PC-3 (cell line): ENCODE data around the gene PTPN5. TPM values are rescaled to one million over a fixed set of nuclear protein-coding genes. Genes with fewer than 3 reads are reported as not detected.

ENCODE experiments used
- ATAC-seq: fragments of 200-7000 bp; cut with Tn5 transposase; 2 replicates; pipeline ENCODE4 v1.9.1; 2020; ENCODE audit warnings: mild to moderate bottlenecking, moderate library complexity
- BruUV-seq: library from RNA; stranded (reverse); fragments of 400-500 nt; replicated peaks from 2 replicates; lab custom pipeline; 2021; lab: Mats Ljungman, UMichigan
- CTCF ChIA-PET: fragments of 300-600 bp; sonication (Branson Sonifier 250); formaldehyde crosslinking; loops from one replicate; lab custom pipeline; 2022; ENCODE audit warnings: antibody characterized with exemption; lab: Charles Lee
- POLR2A ChIA-PET: fragments of 300-600 bp; sonication (Branson Sonifier 250); formaldehyde crosslinking; loops from one replicate; lab custom pipeline; 2022; ENCODE audit warnings: antibody characterized with exemption; ENCODE audit not compliant: unreplicated experiment; lab: Charles Lee
- DNase-seq: peaks from one replicate; pipeline ENCODE4 v3.0.0-alpha.2; 2015
- H2AFZ ChIP-seq: fragments of 300-600 bp; sonication (generic); 2 replicates; pipeline ENCODE4 v1.6.0; 2016; ENCODE audit warnings: antibody characterized with exemption, low read length
- H3F3A ChIP-seq: fragments of 300-600 bp; sonication (generic); one replicate; pipeline ENCODE4 v1.6.0; 2017; ENCODE audit warnings: antibody characterized with exemption, low read length, control low read depth, mild to moderate bottlenecking; ENCODE audit not compliant: unreplicated experiment
- H3K27ac ChIP-seq: fragments of 300-600 bp; sonication (generic); 2 replicates; pipeline ENCODE4 v1.5.1; 2016; ENCODE audit warnings: mild to moderate bottlenecking, low read length
- H3K27me3 ChIP-seq: fragments of 300-600 bp; sonication (generic); 2 replicates; pipeline ENCODE4 v1.6.1; 2016; ENCODE audit warnings: low read length, mixed read lengths
- H3K36me3 ChIP-seq: fragments of 300-600 bp; sonication (generic); 2 replicates; pipeline ENCODE4 v1.6.1; 2016; ENCODE audit warnings: low read depth, mixed run types, low read length, mixed read lengths
- H3K4me1 ChIP-seq: fragments of 300-600 bp; sonication (generic); 2 replicates; pipeline ENCODE4 v1.5.1; 2016; ENCODE audit warnings: low read length; ENCODE audit not compliant: insufficient read depth
- H3K4me2 ChIP-seq: fragments of 300-600 bp; sonication (generic); 2 replicates; pipeline ENCODE4 v1.6.0; 2016; ENCODE audit warnings: low read length
- H3K4me3 ChIP-seq: fragments of 300-600 bp; sonication (generic); 2 replicates; pipeline ENCODE4 v1.5.1; 2016; ENCODE audit warnings: mild to moderate bottlenecking, low read length, mixed read lengths
- H3K79me2 ChIP-seq: fragments of 300-600 bp; sonication (generic); 2 replicates; pipeline ENCODE4 v1.6.1; 2017; ENCODE audit warnings: low read length, mixed read lengths
- H3K9ac ChIP-seq: fragments of 300-600 bp; sonication (generic); 2 replicates; pipeline ENCODE4 v1.6.0; 2016; ENCODE audit warnings: mild to moderate bottlenecking, low read length
- H3K9me2 ChIP-seq: fragments of 300-600 bp; sonication (generic); replicated peaks from 2 replicates; pipeline ENCODE4 v1.6.1; 2016; ENCODE audit warnings: mixed run types, low read length, mixed read lengths
- H3K9me3 ChIP-seq: fragments of 300-600 bp; sonication (generic); 2 replicates; pipeline ENCODE4 v1.6.1; 2016; ENCODE audit warnings: low read length, mixed read lengths
- H4K20me1 ChIP-seq: fragments of 300-600 bp; sonication (generic); 2 replicates; pipeline ENCODE4 v1.6.1; 2016; ENCODE audit warnings: low read length, mixed read lengths
- CTCF ChIP-seq: fragments of 300-600 bp; sonication (generic); conservative IDR thresholded peaks from 2 replicates; pipeline ENCODE4 v1.5.1; 2017; ENCODE audit warnings: antibody characterized with exemption, low read depth, mild to moderate bottlenecking, low read length
- EZH2 ChIP-seq: fragments of 300-600 bp; sonication (generic); IDR thresholded peaks from one replicate; pipeline ENCODE4 v1.6.1; 2017; ENCODE audit warnings: antibody characterized with exemption, mild to moderate bottlenecking, low read length; ENCODE audit not compliant: unreplicated experiment
- EZH2phosphoT487 ChIP-seq: fragments of 300-600 bp; sonication (generic); IDR thresholded peaks from 2 replicates; pipeline ENCODE4 v1.6.1; 2018; ENCODE audit warnings: mild to moderate bottlenecking, antibody characterized with exemption, low read length, borderline replicate concordance
- intact Hi-C: fragments of 100-400 bp; cut with micrococcal nuclease; formaldehyde crosslinking; loops from 2 replicates; pipeline ENCODE4 v1.9.0; 2023
- total RNA-seq: library from RNA; depleted of rRNA; stranded (reverse); fragments of >200 nt; gene quantifications from 2 replicates; pipeline ENCODE4 v1.2.3, GENCODE V29; 2014

The PTPN5 gene
- total RNA-seq, 1 experiment from 2014 or later: 0.95 TPM

- DNase-seq (no peak), ATAC-seq (no peak)
- Histone ChIP-seq H3K79me2 (no peaks in the 10 kb centered on the region), H3K9me3 (no peaks in the 10 kb centered on the region), H3K36me3 (no peaks in the 10 kb centered on the region), H2AFZ (no peak overlapping the region), H3K4me3 (no peak overlapping the region), H3K9ac (no peak overlapping the region), H3K4me2 (no peak overlapping the region), H3F3A (peaks cover 3% of the 10 kb centered on the region), H4K20me1 (no peaks in the 10 kb centered on the region), H3K27me3 (no peaks in the 10 kb centered on the region), H3K9me2 (no peaks in the 10 kb centered on the region), H3K4me1 (peaks cover 16% of the 10 kb centered on the region), H3K27ac (no peak overlapping the region)
- TF ChIP-seq EZH2phosphoT487: no peak
- no peak for TF ChIP-seq EZH2
- TF ChIP-seq CTCF: no peak
- no TSS peak for BruUV-seq
- ChIA-PET CTCF (no interaction called here), POLR2A (interaction anchor here (0.6 kb wide), 1 partner anchor 263 kb away, joined by 11 read pairs; no protein-coding TSS in a partner anchor)
- intact Hi-C loops: no loop called here
These were observed 25.6 kb downstream of the PTPN5 start for GRCh38 chr11:18766015-18766414.

GRCh38 chr11:18765554-18765953, 26.0 kb downstream of the PTPN5 start:
- TF ChIP-seq EZH2 (no peak), EZH2phosphoT487 (no peak), CTCF (no peak)
- ChIA-PET POLR2A (no interaction called here), CTCF (no interaction called here)
- ATAC-seq (no peak), DNase-seq (no peak)
- no TSS peak for BruUV-seq
- H3K4me3 ChIP-seq: no peak overlapping the region
- H3K36me3 ChIP-seq: no peaks in the 10 kb centered on the region
- no peak overlapping the region for H2AFZ ChIP-seq
- no peaks in the 10 kb centered on the region for H3K9me2 ChIP-seq
- H3K9me3 ChIP-seq: no peaks in the 10 kb centered on the region
- peaks cover 16% of the 10 kb centered on the region for H3K4me1 ChIP-seq
- no peak overlapping the region for H3K27ac ChIP-seq
- intact Hi-C loops: no loop called here
- H3K27me3 ChIP-seq: no peaks in the 10 kb centered on the region
- no peak overlapping the region for H3K9ac ChIP-seq
- no peaks in the 10 kb centered on the region for H4K20me1 ChIP-seq
- H3K79me2 ChIP-seq: no peaks in the 10 kb centered on the region
- no peak overlapping the region for H3K4me2 ChIP-seq
- peaks cover 3% of the 10 kb centered on the region for H3F3A ChIP-seq

- BruUV-seq: no TSS peak
- Histone ChIP-seq H3K9ac (no peak overlapping the region), H3K27ac (no peak overlapping the region), H3K4me1 (peaks cover 16% of the 10 kb centered on the region), H3K36me3 (no peaks in the 10 kb centered on the region), H4K20me1 (no peaks in the 10 kb centered on the region), H3K4me3 (no peak overlapping the region), H3K27me3 (no peaks in the 10 kb centered on the region), H3K9me2 (no peaks in the 10 kb centered on the region), H3K79me2 (no peaks in the 10 kb centered on the region), H3K9me3 (no peaks in the 10 kb centered on the region), H3K4me2 (no peak overlapping the region), H3F3A (peaks cover 3% of the 10 kb centered on the region), H2AFZ (no peak overlapping the region)
- ChIA-PET CTCF (no interaction called here), POLR2A (no interaction called here)
- TF ChIP-seq EZH2phosphoT487: no peak
- no peak for TF ChIP-seq EZH2
- no peak for TF ChIP-seq CTCF
- ATAC-seq (no peak), DNase-seq (no peak)
- intact Hi-C loops: loop anchor here (5.0 kb wide), 1 partner anchor 589 kb away; the partner anchor contains the start of gene MRGPRX4
These were observed 29.9 kb downstream of the PTPN5 start for GRCh38 chr11:18761741-18762140.
